Gastrocnemius medialis (tissue), 4 donors: ENCODE data around the gene SLC17A1. TPM values are rescaled to one million over a fixed set of nuclear protein-coding genes. Genes with fewer than 3 reads are reported as not detected.

Experiments
- ATAC-seq, 2 donors: fragments of 150-250 bp; one replicate each; pipeline ENCODE4 v1.9.1; 2016
- DNase-seq, 2 donors: peaks; one replicate each; pipeline ENCODE4 v3.0.0-alpha.2; 2019
- H3K27ac ChIP-seq, 4 donors: fragments of 200-600 bp; sonication (generic); 1 replicate in 1 of 4; 2 replicates in 3 of 4; pipeline ENCODE4 v1.5.1; 2016 to 2018; ENCODE audit warnings: mild to moderate bottlenecking in 2 of 4, moderate library complexity in 1 of 4
- H3K27me3 ChIP-seq, 3 donors: fragments of 200-600 bp; sonication (generic) in 2 of 3; 1 replicate in 1 of 3; 2 replicates in 2 of 3; pipeline versions ENCODE4 v1.5.1 to v1.6.0; 2016 to 2019; ENCODE audit warnings: mild to moderate bottlenecking in 1 of 3, moderate library complexity in 1 of 3
- H3K36me3 ChIP-seq, 2 donors: fragments of 200-600 bp; sonication (generic) in 1 of 2; one replicate each; pipeline ENCODE4 v1.5.1; 2017 to 2018
- H3K4me1 ChIP-seq, 2 donors: fragments of 200-600 bp; sonication (generic) in 1 of 2; one replicate each; pipeline ENCODE4 v1.5.1; 2016 to 2017; ENCODE audit warnings: mild to moderate bottlenecking in 2 of 2
- H3K4me3 ChIP-seq, 4 donors: fragments of 200-600 bp; sonication (generic) in 3 of 4; 1 replicate in 1 of 4; 2 replicates in 3 of 4; pipeline ENCODE4 v1.5.1; 2016 to 2019; ENCODE audit warnings: mild to moderate bottlenecking in 2 of 4
- H3K9me3 ChIP-seq, 3 donors: fragments of 200-600 bp; sonication (generic) in 2 of 3; 1 replicate in 1 of 3; 2 replicates in 2 of 3; pipeline ENCODE4 v1.5.1; 2016 to 2019
- CTCF ChIP-seq, 5 experiments: fragments of 450-650 bp in 3 of 5; fragments of 200-600 bp in 2 of 5; sonication (generic) in 2 of 5; IDR thresholded peaks in 4 of 5; conservative IDR thresholded peaks in 1 of 5; 1 replicate in 4 of 5; 2 replicates in 1 of 5; pipeline ENCODE4 v1.5.1; 2016 to 2019; ENCODE audit warnings: antibody characterized with exemption in 5 of 5, mild to moderate bottlenecking in 3 of 5, moderate library complexity in 3 of 5
- POLR2A ChIP-seq, 2 donors: fragments of 450-650 bp; IDR thresholded peaks; one replicate each; pipeline ENCODE4 v1.6.1; 2017; ENCODE audit warnings: antibody characterized with exemption in 2 of 2, mild to moderate bottlenecking in 2 of 2, moderate library complexity in 2 of 2
- in situ Hi-C, 4 donors: fragments of 200-750 bp; cut with MboI; loops; one replicate each; pipeline versions ENCODE4 v1.15.0 to v1.8.0; 2017; ENCODE audit warnings: low sequenced_read_pairs in 4 of 4
- intact Hi-C: fragments of 100-400 bp; cut with DNase I; formaldehyde crosslinking; loops from one replicate; pipeline ENCODE4 v1.15.1; 2023; ENCODE audit warnings: low total_unique reads
- total RNA-seq, 4 donors: library from RNA; depleted of rRNA; stranded (reverse); fragments of >200 nt; gene quantifications; one replicate each; pipeline versions ENCODE4 v1.1.0 to v1.2.3, GENCODE V29; 2016

SLC17A1 gene
- total RNA-seq, 4 donors from 2014 or later, result not detected

GRCh38 chr6:25747477-25747876, 84.4 kb downstream of the SLC17A1 start:
- H3K9me3 ChIP-seq, result no peaks in the 10 kb centered on the region
- H3K4me3 ChIP-seq, result no peak overlapping the region
- intact Hi-C loops, result no loop called here
- no peak for ATAC-seq
- H3K36me3 ChIP-seq, result no peaks in the 10 kb centered on the region
- H3K27me3 ChIP-seq, result no peaks in the 10 kb centered on the region
- DNase-seq, result no peak
- in situ Hi-C loops, result no loop called here
- TF ChIP-seq CTCF (IDR thresholded peaks at IDR 0.05 in 4 of 5, conservative IDR thresholded peaks at IDR 0.05 in 1 of 5) (no peak), POLR2A (IDR thresholded peaks at IDR 0.05) (no peak)
- no peak overlapping the region for H3K27ac ChIP-seq
- no peaks in the 10 kb centered on the region for H3K4me1 ChIP-seq

GRCh38 chr6:25746968-25747367, 84.9 kb downstream of the SLC17A1 start:
- H3K27me3 ChIP-seq, result no peaks in the 10 kb centered on the region
- TF ChIP-seq POLR2A (IDR thresholded peaks at IDR 0.05) (no peak), CTCF (IDR thresholded peaks at IDR 0.05 in 4 of 5, conservative IDR thresholded peaks at IDR 0.05 in 1 of 5) (no peak)
- ATAC-seq, result no peak
- no peak overlapping the region for H3K27ac ChIP-seq
- in situ Hi-C loops (no loop called here), intact Hi-C loops (no loop called here)
- no peaks in the 10 kb centered on the region for H3K9me3 ChIP-seq
- no peaks in the 10 kb centered on the region for H3K4me1 ChIP-seq
- DNase-seq, result no peak
- H3K4me3 ChIP-seq, result no peak overlapping the region
- H3K36me3 ChIP-seq, result no peaks in the 10 kb centered on the region

GRCh38 chr6:25745836-25746235, 86.0 kb downstream of the SLC17A1 start:
- no peaks in the 10 kb centered on the region for H3K36me3 ChIP-seq
- intact Hi-C loops (no loop called here), in situ Hi-C loops (no loop called here)
- H3K27ac ChIP-seq, result no peak overlapping the region
- no peaks in the 10 kb centered on the region for H3K9me3 ChIP-seq
- H3K27me3 ChIP-seq, result no peaks in the 10 kb centered on the region
- DNase-seq (no peak), ATAC-seq (no peak)
- no peaks in the 10 kb centered on the region for H3K4me1 ChIP-seq
- TF ChIP-seq CTCF (IDR thresholded peaks at IDR 0.05 in 4 of 5, conservative IDR thresholded peaks at IDR 0.05 in 1 of 5), result no peak
- TF ChIP-seq POLR2A (IDR thresholded peaks at IDR 0.05), result no peak
- no peak overlapping the region for H3K4me3 ChIP-seq

GRCh38 chr6:25743868-25744267, 88.0 kb downstream of the SLC17A1 start:
- Histone ChIP-seq H3K4me1 (no peaks in the 10 kb centered on the region), H3K4me3 (no peak overlapping the region), H3K27ac (no peak overlapping the region), H3K9me3 (no peaks in the 10 kb centered on the region), H3K36me3 (no peaks in the 10 kb centered on the region), H3K27me3 (no peaks in the 10 kb centered on the region)
- DNase-seq, result no peak
- in situ Hi-C loops (no loop called here), intact Hi-C loops (no loop called here)
- ATAC-seq, result no peak
- no peak for TF ChIP-seq CTCF (IDR thresholded peaks at IDR 0.05 in 4 of 5, conservative IDR thresholded peaks at IDR 0.05 in 1 of 5)
- TF ChIP-seq POLR2A (IDR thresholded peaks at IDR 0.05), result no peak

GRCh38 chr6:25735261-25735660, 96.6 kb downstream of the SLC17A1 start:
- Histone ChIP-seq H3K4me3 (no peak overlapping the region), H3K27me3 (no peaks in the 10 kb centered on the region), H3K4me1 (no peaks in the 10 kb centered on the region), H3K36me3 (no peaks in the 10 kb centered on the region), H3K27ac (no peak overlapping the region), H3K9me3 (no peaks in the 10 kb centered on the region)
- in situ Hi-C loops, result no loop called here
- ATAC-seq (no peak), DNase-seq (no peak)
- intact Hi-C loops, result no loop called here
- no peak for TF ChIP-seq POLR2A (IDR thresholded peaks at IDR 0.05)
- TF ChIP-seq CTCF (IDR thresholded peaks at IDR 0.05 in 4 of 5, conservative IDR thresholded peaks at IDR 0.05 in 1 of 5), result no peak
